Thyroid gland (tissue), 4 donors: Measurements from ENCODE around the gene TRAM2.

Experiments
- POLR2A ChIP-seq, 2 donors: fragments of 450-650 bp; IDR thresholded peaks; one replicate each; pipeline ENCODE4 v1.6.1; 2017; ENCODE audit warnings: antibody characterized with exemption in 2 of 2, mild to moderate bottlenecking in 2 of 2, moderate library complexity in 1 of 2
- TF ChIP-seq, protein P1 (sequence below), 6 experiments: fragments of 200-600 bp in 3 of 6; fragments of 450-650 bp in 3 of 6; sonication (generic) in 3 of 6; IDR thresholded peaks; one replicate each; pipeline ENCODE4 v1.5.1; 2016 to 2019; ENCODE audit warnings: antibody characterized with exemption in 6 of 6, mild to moderate bottlenecking in 2 of 6, inconsistent platforms in 1 of 6, moderate library complexity in 1 of 6

DNA sequence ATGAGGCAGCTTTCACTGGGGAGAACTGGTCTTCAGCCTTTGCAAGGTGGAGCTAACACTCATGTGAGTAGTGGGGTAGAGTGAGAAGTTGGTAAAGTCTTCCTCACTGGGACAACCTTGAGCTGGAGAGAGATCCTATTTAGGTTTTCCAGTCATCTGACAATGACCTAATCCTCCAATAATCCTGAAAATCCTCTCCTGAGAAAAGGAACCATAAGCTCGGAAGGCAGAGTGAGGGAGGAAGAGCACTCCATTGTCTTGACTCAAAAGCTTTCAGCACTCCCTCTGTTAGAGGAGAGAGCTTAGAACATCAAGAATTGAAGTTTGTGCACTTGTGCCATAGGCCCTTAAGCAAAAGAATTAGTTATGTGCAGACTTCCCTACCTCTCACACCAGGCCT, 77.8 kb downstream of the TRAM2 start:
- TF ChIP-seq, protein P1, sequence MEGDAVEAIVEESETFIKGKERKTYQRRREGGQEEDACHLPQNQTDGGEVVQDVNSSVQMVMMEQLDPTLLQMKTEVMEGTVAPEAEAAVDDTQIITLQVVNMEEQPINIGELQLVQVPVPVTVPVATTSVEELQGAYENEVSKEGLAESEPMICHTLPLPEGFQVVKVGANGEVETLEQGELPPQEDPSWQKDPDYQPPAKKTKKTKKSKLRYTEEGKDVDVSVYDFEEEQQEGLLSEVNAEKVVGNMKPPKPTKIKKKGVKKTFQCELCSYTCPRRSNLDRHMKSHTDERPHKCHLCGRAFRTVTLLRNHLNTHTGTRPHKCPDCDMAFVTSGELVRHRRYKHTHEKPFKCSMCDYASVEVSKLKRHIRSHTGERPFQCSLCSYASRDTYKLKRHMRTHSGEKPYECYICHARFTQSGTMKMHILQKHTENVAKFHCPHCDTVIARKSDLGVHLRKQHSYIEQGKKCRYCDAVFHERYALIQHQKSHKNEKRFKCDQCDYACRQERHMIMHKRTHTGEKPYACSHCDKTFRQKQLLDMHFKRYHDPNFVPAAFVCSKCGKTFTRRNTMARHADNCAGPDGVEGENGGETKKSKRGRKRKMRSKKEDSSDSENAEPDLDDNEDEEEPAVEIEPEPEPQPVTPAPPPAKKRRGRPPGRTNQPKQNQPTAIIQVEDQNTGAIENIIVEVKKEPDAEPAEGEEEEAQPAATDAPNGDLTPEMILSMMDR (IDR thresholded peaks at IDR 0.05) = no peak
- no peak for TF ChIP-seq POLR2A (IDR thresholded peaks at IDR 0.05)
